ENCODE results near the gene LRP4. TPM values are rescaled to one million over a fixed set of nuclear protein-coding genes. Genes with fewer than 3 reads are reported as not detected.

LRP4 gene
- total and polyA plus RNA-seq, 8 donors = 1.3 to 27.0 (median 9.4) TPM

GRCh38 chr11:46892109-46892508, 26.2 kb downstream of the LRP4 start:
- WGBS, 2 donors = 86 to 87% methylated on average over 2 of the region's 2 CpGs
- ATAC-seq = no peak

GRCh38 chr11:46890665-46891064, 27.7 kb downstream of the LRP4 start:
- H3K4me3 ChIP-seq = no peak overlapping the region
- no peaks in the 10 kb centered on the region for H3K27me3 ChIP-seq
- no peak overlapping the region for H3K27ac ChIP-seq
- no peak for TF ChIP-seq CTCF (IDR thresholded peaks at IDR 0.05)
- ATAC-seq = no peak
- intact Hi-C loops (cut with DNase I) = no loop called here
- peaks cover 0 to under 1% (median 0%) of the 10 kb centered on the region in 3 donors for H3K4me1 ChIP-seq
- FAIRE-seq = no peak
- WGBS, 2 donors = 97 to 100% methylated on average over 2 of the region's 2 CpGs
- no peaks in the 10 kb centered on the region for H3K36me3 ChIP-seq
- no peaks in the 10 kb centered on the region for H3K9me3 ChIP-seq
- no peak for DNase-seq

More at GRCh38 chr11:46892109-46892508, 26.2 kb downstream of the LRP4 start:
- no peaks in the 10 kb centered on the region for H3K36me3 ChIP-seq
- DNase-seq = no peak
- no peak overlapping the region for H3K27ac ChIP-seq
- no peaks in the 10 kb centered on the region for H3K9me3 ChIP-seq
- no peak for TF ChIP-seq CTCF (IDR thresholded peaks at IDR 0.05)
- H3K4me1 ChIP-seq = peaks cover 0 to 4% (median 0%) of the 10 kb centered on the region in 3 donors
- no peak overlapping the region for H3K4me3 ChIP-seq
- intact Hi-C loops (cut with DNase I) = no loop called here
- no peaks in the 10 kb centered on the region for H3K27me3 ChIP-seq
- no peak for FAIRE-seq

- TF ChIP-seq CTCF (IDR thresholded peaks at IDR 0.05) = peak; percentile 68 to 80 (median 76)
- Histone ChIP-seq H3K4me1 (no peaks in the 10 kb centered on the region), H3K4me3 (no peak overlapping the region), H3K27ac (no peak overlapping the region), H3K27me3 (no peaks in the 10 kb centered on the region), H3K9me3 (no peaks in the 10 kb centered on the region), H3K36me3 (no peaks in the 10 kb centered on the region)
- intact Hi-C loops (cut with DNase I) = loop anchor here (2.0 to 10.0 kb wide), 3 partner anchors 272 to 275 kb away; no protein-coding TSS in a partner anchor
- FAIRE-seq (no peak), ATAC-seq (peak; percentile 91 to 96 (median 94)), DNase-seq (peak; percentile 47 to 80 (median 54))
- WGBS, 2 donors = 63 to 65% methylated on average over 23 of the region's 23 CpGs
Observed at GRCh38 chr11:46889689-46890475, 28.5 kb downstream of the LRP4 start.

- TF ChIP-seq CTCF (IDR thresholded peaks at IDR 0.05) = no peak
- DNase-seq (peak in 1 of 6 donors; percentile 35), ATAC-seq (peak in 1 of 4 donors; percentile 5), FAIRE-seq (no peak)
- H3K27ac ChIP-seq = no peak overlapping the region
- no peaks in the 10 kb centered on the region for H3K27me3 ChIP-seq
- no peak overlapping the region for H3K4me3 ChIP-seq
- intact Hi-C loops (cut with DNase I) = loop anchor here (2.0 to 10.0 kb wide), 3 partner anchors 273 to 276 kb away; no protein-coding TSS in a partner anchor
- no peaks in the 10 kb centered on the region for H3K4me1 ChIP-seq
- H3K9me3 ChIP-seq = no peaks in the 10 kb centered on the region
- no peaks in the 10 kb centered on the region for H3K36me3 ChIP-seq
- WGBS, 2 donors = 61 to 79% methylated on average over 7 of the region's 7 CpGs
Observed at GRCh38 chr11:46889251-46889650, 29.1 kb downstream of the LRP4 start.

GRCh38 chr11:46888636-46889035, 29.7 kb downstream of the LRP4 start:
- no peaks in the 10 kb centered on the region for H3K27me3 ChIP-seq
- H3K9me3 ChIP-seq = no peaks in the 10 kb centered on the region
- H3K27ac ChIP-seq = no peak overlapping the region
- TF ChIP-seq CTCF (IDR thresholded peaks at IDR 0.05) = no peak
- 87 to 89% methylated on average over 5 of the region's 5 CpGs for WGBS, 2 donors
- H3K4me1 ChIP-seq = no peaks in the 10 kb centered on the region
- intact Hi-C loops (cut with DNase I) = loop anchor here (2.0 to 10.0 kb wide), 3 partner anchors 274 to 276 kb away; no protein-coding TSS in a partner anchor
- DNase-seq = peak in 1 of 6 donors; percentile 8
- peaks cover 0 to 2% (median 0%) of the 10 kb centered on the region in 3 donors for H3K36me3 ChIP-seq
- no peak for FAIRE-seq
- no peak for ATAC-seq
- no peak overlapping the region for H3K4me3 ChIP-seq
